GM12874 (cell line): ENCODE results near the gene NHERF1.
A peak's percentile ranks its signal among the peaks of the same experiment; 100 is the strongest.

Source experiments
- CTCF ChIP-seq: IDR thresholded peaks from 2 replicates; pipeline ENCODE4 v1.5.1; 2011; ENCODE audit warnings: low read depth, mild to moderate bottlenecking, control low read depth, low read length, moderate library complexity; ENCODE audit not compliant: insufficient read depth

NHERF1 gene

GRCh38 chr17:74745548-74746177, 2.8 kb upstream of the NHERF1 start:
- TF ChIP-seq CTCF = no peak

GRCh38 chr17:74746376-74746775, 2.1 kb upstream of the NHERF1 start:
- no peak for TF ChIP-seq CTCF

GRCh38 chr17:74746922-74747321, 1.5 kb upstream of the NHERF1 start:
- no peak for TF ChIP-seq CTCF

- 0 out of 2 replicates have a peak, but pooled peaks have one; percentile 1 for TF ChIP-seq CTCF
Measured at GRCh38 chr17:74748279-74748528, 224 bp upstream of the NHERF1 start.

GRCh38 chr17:74749279-74750038, 1.0 kb downstream of the NHERF1 start:
- no peak for TF ChIP-seq CTCF

GRCh38 chr17:74750039-74750326, 1.6 kb downstream of the NHERF1 start:
- TF ChIP-seq CTCF = no peak

- TF ChIP-seq CTCF = no peak
Measured at GRCh38 chr17:74750327-74751069, 2.1 kb downstream of the NHERF1 start.
